Measurements from ENCODE around the gene ANK3.
"Not testable (repeated sequence)": the region's sequence is repeated elsewhere in the genome, so short reads cannot be mapped to it uniquely, and the experiment has no call there.

ANK3 gene

GRCh38 chr10:60293581-60294175, 96.0 kb downstream of the ANK3 start:
- TF ChIP-seq POLR2A (IDR thresholded peaks at IDR 0.05; ENCODE audit: extremely low read depth, insufficient read length): no peak
- no peak for DNase-seq (ENCODE audit: low read depth)
- no peak overlapping the region for H3K4me3 ChIP-seq (ENCODE audit: low read depth, low read length)

GRCh38 chr10:60292998-60293397, 96.7 kb downstream of the ANK3 start:
- DNase-seq (ENCODE audit: low read depth): no peak
- TF ChIP-seq MYC (IDR thresholded peaks at IDR 0.05; ENCODE audit: low read depth, low read length) (no peak), MAX (IDR thresholded peaks at IDR 0.05; ENCODE audit: low read depth, low read length) (no peak), CTCF (IDR thresholded peaks at IDR 0.05; ENCODE audit: low read depth, low read length) (no peak), POLR2A (IDR thresholded peaks at IDR 0.05; ENCODE audit: extremely low read depth, insufficient read length) (no peak)
- no peak overlapping the region for H3K4me3 ChIP-seq (ENCODE audit: low read depth, low read length)

- not testable (repeated sequence) for H3K4me3 ChIP-seq (ENCODE audit: low read depth, low read length); DNase-seq (ENCODE audit: low read depth)
Measured at GRCh38 chr10:60292536-60292935, 97.1 kb downstream of the ANK3 start.

- H3K4me3 ChIP-seq (ENCODE audit: low read depth, low read length): no peak overlapping the region
- TF ChIP-seq MYC (IDR thresholded peaks at IDR 0.05; ENCODE audit: low read depth, low read length) (no peak), CTCF (IDR thresholded peaks at IDR 0.05; ENCODE audit: low read depth, low read length) (no peak), POLR2A (IDR thresholded peaks at IDR 0.05; ENCODE audit: extremely low read depth, insufficient read length) (no peak), MAX (IDR thresholded peaks at IDR 0.05; ENCODE audit: low read depth, low read length) (no peak)
- no peak for DNase-seq (ENCODE audit: low read depth)
Measured at GRCh38 chr10:60291344-60291930, 98.2 kb downstream of the ANK3 start.

GRCh38 chr10:60290558-60290957, 99.1 kb downstream of the ANK3 start:
- no peak for TF ChIP-seq CTCF (IDR thresholded peaks at IDR 0.05; ENCODE audit: low read depth, low read length)
- no peak for TF ChIP-seq MAX (IDR thresholded peaks at IDR 0.05; ENCODE audit: low read depth, low read length)
- no peak for TF ChIP-seq POLR2A (IDR thresholded peaks at IDR 0.05; ENCODE audit: extremely low read depth, insufficient read length)
- TF ChIP-seq MYC (IDR thresholded peaks at IDR 0.05; ENCODE audit: low read depth, low read length): no peak
- H3K4me3 ChIP-seq (ENCODE audit: low read depth, low read length): no peak overlapping the region
- DNase-seq (ENCODE audit: low read depth): no peak

GRCh38 chr10:60289800-60290199, 99.9 kb downstream of the ANK3 start:
- no peak overlapping the region for H3K4me3 ChIP-seq (ENCODE audit: low read depth, low read length)
- TF ChIP-seq MAX (IDR thresholded peaks at IDR 0.05; ENCODE audit: low read depth, low read length) (no peak), CTCF (IDR thresholded peaks at IDR 0.05; ENCODE audit: low read depth, low read length) (no peak), POLR2A (IDR thresholded peaks at IDR 0.05; ENCODE audit: extremely low read depth, insufficient read length) (no peak), MYC (IDR thresholded peaks at IDR 0.05; ENCODE audit: low read depth, low read length) (no peak)
- no peak for DNase-seq (ENCODE audit: low read depth)

GRCh38 chr10:60288256-60288655, 101.4 kb downstream of the ANK3 start:
- DNase-seq (ENCODE audit: low read depth): no peak
- TF ChIP-seq MYC (IDR thresholded peaks at IDR 0.05; ENCODE audit: low read depth, low read length) (no peak), MAX (IDR thresholded peaks at IDR 0.05; ENCODE audit: low read depth, low read length) (no peak), CTCF (IDR thresholded peaks at IDR 0.05; ENCODE audit: low read depth, low read length) (no peak), POLR2A (IDR thresholded peaks at IDR 0.05; ENCODE audit: extremely low read depth, insufficient read length) (no peak)
- no peak overlapping the region for H3K4me3 ChIP-seq (ENCODE audit: low read depth, low read length)
